H9 (cell line): ENCODE data around the gene MICAL3. TPM values are rescaled to one million over a fixed set of nuclear protein-coding genes. Genes with fewer than 3 reads are reported as not detected.

ENCODE experiments used
- DNase-seq: peaks from one replicate; pipeline ENCODE4 v3.0.0-alpha.2; 2017
- H2AFZ ChIP-seq: one replicate; pipeline ENCODE4 v1.6.1; 2013; ENCODE audit warnings: mild to moderate bottlenecking, low read length, control low read depth, moderate library complexity
- H2AK5ac ChIP-seq: 2 replicates; pipeline ENCODE4 v1.6.1; 2013; ENCODE audit warnings: low read length, control low read depth, mixed read lengths; ENCODE audit not compliant: insufficient read length
- H2BK120ac ChIP-seq: one replicate; pipeline ENCODE4 v1.6.1; 2013; ENCODE audit warnings: low read depth, mild to moderate bottlenecking, low read length, control low read depth, inconsistent platforms; ENCODE audit not compliant: poor library complexity, severe bottlenecking
- H2BK12ac ChIP-seq: 2 replicates; pipeline ENCODE4 v1.6.1; 2013; ENCODE audit warnings: low read length, control low read depth, mixed read lengths, low read depth; ENCODE audit not compliant: insufficient read length
- H2BK15ac ChIP-seq: 2 replicates; pipeline ENCODE4 v1.6.1; 2013; ENCODE audit warnings: low read depth, low read length, control low read depth
- H2BK20ac ChIP-seq: one replicate; pipeline ENCODE4 v1.6.1; 2013; ENCODE audit warnings: low read depth, mild to moderate bottlenecking, low read length, control low read depth, inconsistent platforms; ENCODE audit not compliant: poor library complexity, severe bottlenecking
- H2BK5ac ChIP-seq: 2 replicates; pipeline ENCODE4 v1.6.1; 2013; ENCODE audit warnings: low read length, control low read depth, mixed read lengths; ENCODE audit not compliant: insufficient read length
- H3K14ac ChIP-seq: 2 replicates; pipeline ENCODE4 v1.6.1; 2013; ENCODE audit warnings: low read length, control low read depth; ENCODE audit not compliant: insufficient read depth
- H3K18ac ChIP-seq: 2 replicates; pipeline ENCODE4 v1.6.1; 2013; ENCODE audit warnings: low read depth, mild to moderate bottlenecking, mixed read lengths, low read length, control low read depth; ENCODE audit not compliant: insufficient read length
- H3K23ac ChIP-seq: 2 replicates; pipeline ENCODE4 v1.6.1; 2013; ENCODE audit warnings: low read length, control low read depth, mixed read lengths, low read depth; ENCODE audit not compliant: insufficient read length
- H3K23me2 ChIP-seq: 2 replicates; pipeline ENCODE4 v1.6.1; 2013; ENCODE audit warnings: low read depth, mild to moderate bottlenecking, mixed read lengths, low read length, control low read depth; ENCODE audit not compliant: insufficient read length, poor library complexity, severe bottlenecking
- H3K27ac ChIP-seq: 2 replicates; pipeline ENCODE4 v1.5.1; 2013; ENCODE audit warnings: low read length, control low read depth, mixed read lengths, low read depth; ENCODE audit not compliant: insufficient read length
- H3K27me3 ChIP-seq: 2 replicates; pipeline ENCODE4 v1.6.1; 2013; ENCODE audit warnings: low read length, control low read depth, inconsistent platforms; ENCODE audit not compliant: insufficient read depth
- H3K4ac ChIP-seq: 2 replicates; pipeline ENCODE4 v1.6.1; 2013; ENCODE audit warnings: low read depth, mild to moderate bottlenecking, control low read depth, inconsistent platforms, low read length, moderate library complexity
- H3K4me1 ChIP-seq: 2 replicates; pipeline ENCODE4 v1.6.1; 2013; ENCODE audit warnings: low read length, control low read depth, inconsistent platforms; ENCODE audit not compliant: insufficient read depth
- H3K4me2 ChIP-seq: 2 replicates; pipeline ENCODE4 v1.6.1; 2013; ENCODE audit warnings: low read length, control low read depth, mixed read lengths; ENCODE audit not compliant: insufficient read length, insufficient read depth
- H3K56ac ChIP-seq: 2 replicates; pipeline ENCODE4 v1.6.1; 2013; ENCODE audit warnings: low read depth, mild to moderate bottlenecking, mixed read lengths, low read length, control low read depth; ENCODE audit not compliant: insufficient read length
- H3K79me1 ChIP-seq: 2 replicates; pipeline ENCODE4 v1.6.1; 2013; ENCODE audit warnings: low read depth, mild to moderate bottlenecking, moderate library complexity, low read length, control low read depth, inconsistent platforms; ENCODE audit not compliant: insufficient read depth, poor library complexity, severe bottlenecking
- H3K79me2 ChIP-seq: 2 replicates; pipeline ENCODE4 v1.6.1; 2013; ENCODE audit warnings: low read length, control low read depth, inconsistent platforms; ENCODE audit not compliant: insufficient read depth
- H3K9ac ChIP-seq: 2 replicates; pipeline ENCODE4 v1.6.1; 2013; ENCODE audit warnings: low read length, control low read depth, mixed read lengths; ENCODE audit not compliant: insufficient read length; ENCODE audit errors: extremely low read depth
- H3K9me3 ChIP-seq: one replicate; pipeline ENCODE4 v1.6.1; 2013; ENCODE audit warnings: low read depth, low read length, inconsistent platforms; ENCODE audit not compliant: control insufficient read depth
- H3T11ph ChIP-seq: one replicate; pipeline ENCODE4 v1.6.1; 2013; ENCODE audit warnings: mild to moderate bottlenecking, low read length, control low read depth, inconsistent platforms
- H4K20me1 ChIP-seq: one replicate; pipeline ENCODE4 v1.6.1; 2013; ENCODE audit not compliant: control insufficient read depth, insufficient read length, insufficient read depth
- H4K5ac ChIP-seq: 2 replicates; pipeline ENCODE4 v1.6.1; 2013; ENCODE audit warnings: low read depth, mild to moderate bottlenecking, mixed read lengths, low read length, control low read depth; ENCODE audit not compliant: insufficient read length
- H4K8ac ChIP-seq: replicated peaks from 2 replicates; pipeline ENCODE4 v1.6.1; 2013; ENCODE audit warnings: low read length, control low read depth, mixed read lengths, low read depth; ENCODE audit not compliant: insufficient read length
- H4K91ac ChIP-seq: 2 replicates; pipeline ENCODE4 v1.6.1; 2013; ENCODE audit warnings: low read depth, mild to moderate bottlenecking, moderate library complexity, mixed read lengths, low read length, control low read depth; ENCODE audit not compliant: insufficient read length
- H3K27ac Mint-ChIP-seq, 3 experiments: 2 replicates in 2 of 3; 3 replicates in 1 of 3; pipeline ENCODE4 v1.8.0; 2020 to 2021; ENCODE audit warnings: mixed read lengths in 3 of 3, mild to moderate bottlenecking in 1 of 3, moderate library complexity in 1 of 3
- H3K27me3 Mint-ChIP-seq: 2 replicates; pipeline ENCODE4 v1.8.0; 2021; ENCODE audit warnings: low read depth, mild to moderate bottlenecking, moderate library complexity, mixed read lengths
- H3K36me3 Mint-ChIP-seq, 3 experiments: 2 replicates in 2 of 3; 3 replicates in 1 of 3; pipeline ENCODE4 v1.8.0; 2020 to 2021; ENCODE audit warnings: low read depth in 3 of 3, mixed read lengths in 3 of 3; ENCODE audit not compliant: insufficient read depth in 1 of 3
- H3K4me1 Mint-ChIP-seq, 2 experiments: 2 replicates each; pipeline ENCODE4 v1.8.0; 2020; ENCODE audit warnings: mixed read lengths in 2 of 2
- H3K4me3 Mint-ChIP-seq, 2 experiments: 2 replicates in 1 of 2; 3 replicates in 1 of 2; pipeline ENCODE4 v1.8.0; 2020 to 2021; ENCODE audit warnings: mild to moderate bottlenecking in 2 of 2, mixed read lengths in 2 of 2, moderate library complexity in 1 of 2
- H3K9me3 Mint-ChIP-seq, 2 experiments: 2 replicates in 1 of 2; 3 replicates in 1 of 2; pipeline ENCODE4 v1.8.0; 2020; ENCODE audit warnings: mild to moderate bottlenecking in 2 of 2, mixed read lengths in 2 of 2, moderate library complexity in 1 of 2
- CTCF ChIP-seq: fragments of 200-600 bp; sonication (generic); conservative IDR thresholded peaks from 3 replicates; pipeline ENCODE4 v1.8.0; 2021; ENCODE audit warnings: antibody characterized with exemption, mild to moderate bottlenecking
- WGBS: extraction: QIAGEN DNeasy Blood & Tissue Kit; methylation state at CpG from one replicate; pipeline ENCODE4 v1.1.7; 2013; ENCODE audit warnings: missing lambda C conversion rate, low lambda C conversion rate, mixed read lengths; ENCODE audit not compliant: insufficient read length; ENCODE audit errors: extremely low coverage; 5-methylcytosine and 5-hydroxymethylcytosine counted together
- total RNA-seq: library from RNA; stranded (reverse); gene quantifications from 2 replicates; pipeline ENCODE4 v1.2.1, GENCODE V29; 2021

MICAL3 gene
- total RNA-seq, 1 experiment from 2014 or later: 50.2 TPM

DNA sequence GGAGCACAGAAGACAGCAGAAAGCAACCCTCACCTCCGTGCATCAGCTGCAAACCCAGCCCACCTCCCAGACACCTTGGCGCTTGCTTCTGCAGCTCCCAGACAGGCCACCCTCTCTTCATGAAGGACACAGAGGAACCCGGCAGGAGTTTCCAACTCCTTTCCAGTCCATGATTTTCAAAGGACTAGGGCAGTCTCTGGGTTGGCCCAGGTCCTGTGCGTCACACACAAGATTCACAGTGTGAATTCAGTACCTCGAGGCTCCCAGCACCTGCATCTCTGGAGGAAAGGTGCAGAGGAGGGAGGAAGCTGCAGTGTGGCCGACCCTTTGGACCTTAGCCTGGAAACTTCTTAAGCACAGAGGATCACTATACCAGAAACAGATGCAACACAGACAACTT, 189.1 kb downstream of the MICAL3 start:
- no peak overlapping the region for H3K4me2 ChIP-seq
- H2BK15ac ChIP-seq: no peak overlapping the region
- H3K23me2 ChIP-seq: no peaks in the 10 kb centered on the region
- no peak overlapping the region for H4K5ac ChIP-seq
- no peak overlapping the region for H3K18ac ChIP-seq
- no peak overlapping the region for H2BK5ac ChIP-seq
- no peak for TF ChIP-seq CTCF
- H4K20me1 ChIP-seq: no peaks in the 10 kb centered on the region
- H3K9ac ChIP-seq: no peak overlapping the region
- H2BK20ac ChIP-seq: no peak overlapping the region
- H2BK120ac ChIP-seq: no peak overlapping the region
- no peak overlapping the region for H4K8ac ChIP-seq
- peaks cover 5 to 8% (median 7%) of the 10 kb centered on the region in 3 experiments; a peak in 4 of 7 replicates for H3K36me3 Mint-ChIP-seq
- H2AK5ac ChIP-seq: no peak overlapping the region
- H3K23ac ChIP-seq: no peak overlapping the region
- no peak overlapping the region; a peak in 1 of 7 replicates for H3K27ac Mint-ChIP-seq
- H2BK12ac ChIP-seq: no peak overlapping the region
- H3K4me3 Mint-ChIP-seq: no peak overlapping the region
- no peak overlapping the region for H2AFZ ChIP-seq
- H3K79me1 ChIP-seq: no peaks in the 10 kb centered on the region
- no peak overlapping the region for H3K56ac ChIP-seq
- no peaks in the 10 kb centered on the region for H3K27me3 ChIP-seq
- H3K9me3 ChIP-seq: no peaks in the 10 kb centered on the region
- H3K27ac ChIP-seq: no peak overlapping the region
- H3K4me1 Mint-ChIP-seq: peaks cover 5 to 6% of the 10 kb centered on the region in 2 experiments
- no peak for DNase-seq
- WGBS: no CpG with 5 or more reads among the region's 6 CpGs
- H3K14ac ChIP-seq: no peak overlapping the region
- H3T11ph ChIP-seq: no peak overlapping the region
- no peak overlapping the region for H3K4ac ChIP-seq
- H3K27me3 Mint-ChIP-seq: no peaks in the 10 kb centered on the region
- H4K91ac ChIP-seq: no peak overlapping the region
- no peaks in the 10 kb centered on the region for H3K9me3 Mint-ChIP-seq
- H3K4me1 ChIP-seq: no peaks in the 10 kb centered on the region
- no peaks in the 10 kb centered on the region for H3K79me2 ChIP-seq
